KBM-7 (cell line): ENCODE measurements around the gene WTIP.
"Not testable (repeated sequence)": the region's sequence is repeated elsewhere in the genome, so short reads cannot be mapped to it uniquely, and the experiment has no call there.

Experiments used
- DNase-seq: peaks from one replicate; pipeline ENCODE4 v3.0.0-alpha.2; 2015
- in situ Hi-C: fragments of 300-500 bp; cut with MboI; formaldehyde crosslinking; loops from 2 replicates; pipeline ENCODE4 v1.14.3; 2020; ENCODE audit warnings: low sequenced_read_pairs, low pct_unique_long_range_greater_than_20kb, mixed read lengths

The WTIP gene

GRCh38 chr19:34499155-34499834, 17.7 kb downstream of the WTIP start:
- in situ Hi-C loops: no loop called here
- DNase-seq: no peak

GRCh38 chr19:34500656-34501120, 19.1 kb downstream of the WTIP start:
- in situ Hi-C loops: no loop called here
- DNase-seq: no peak

- in situ Hi-C loops: no loop called here
- peak; percentile 92 for DNase-seq
Measured at GRCh38 chr19:34501339-34502320, 20.1 kb downstream of the WTIP start.

- in situ Hi-C loops: no loop called here
- DNase-seq: no peak
Measured at GRCh38 chr19:34502582-34503411, 21.2 kb downstream of the WTIP start.

- no peak for DNase-seq
- in situ Hi-C loops: no loop called here
Measured at GRCh38 chr19:34503531-34504272, 22.1 kb downstream of the WTIP start.

GRCh38 chr19:34504273-34504808, 22.8 kb downstream of the WTIP start:
- DNase-seq: no peak
- in situ Hi-C loops: no loop called here

GRCh38 chr19:34504809-34505291, 23.3 kb downstream of the WTIP start:
- in situ Hi-C loops: no loop called here
- DNase-seq: no peak

GRCh38 chr19:34505321-34506025, 23.9 kb downstream of the WTIP start:
- in situ Hi-C loops: no loop called here
- no peak for DNase-seq

- in situ Hi-C loops: no loop called here
- DNase-seq: no peak
Measured at GRCh38 chr19:34506026-34506370, 24.4 kb downstream of the WTIP start.

GRCh38 chr19:34507414-34508067, 26.0 kb downstream of the WTIP start:
- in situ Hi-C loops: no loop called here
- DNase-seq: no peak

- in situ Hi-C loops: no loop called here
- DNase-seq: no peak
Measured at GRCh38 chr19:34508540-34508939, 27.0 kb downstream of the WTIP start.

GRCh38 chr19:34510904-34511303, 29.3 kb downstream of the WTIP start:
- in situ Hi-C loops, DNase-seq: not testable (repeated sequence)

- in situ Hi-C loops: no loop called here
- no peak for DNase-seq
Measured at GRCh38 chr19:34512254-34512822, 30.8 kb downstream of the WTIP start.

GRCh38 chr19:34513767-34514166, 32.2 kb downstream of the WTIP start:
- DNase-seq: no peak
- in situ Hi-C loops: no loop called here

- in situ Hi-C loops: no loop called here
- no peak for DNase-seq
Measured at GRCh38 chr19:34519602-34520001, 38.0 kb downstream of the WTIP start.

GRCh38 chr19:34523408-34523807, 41.9 kb downstream of the WTIP start:
- no peak for DNase-seq
- in situ Hi-C loops: no loop called here

- DNase-seq: no peak
- in situ Hi-C loops: no loop called here
Measured at GRCh38 chr19:34525001-34525400, 43.4 kb downstream of the WTIP start.
